HEK293 (cell line): Measurements from ENCODE around the gene LYPD6B.

Source experiments
- CTCF ChIA-PET: fragments of 350-600 bp; formaldehyde crosslinking; extraction: SDS; loops from one replicate; lab custom pipeline; 2021; ENCODE audit warnings: antibody characterized with exemption; lab: Yijun Ruan, JAX
- POLR2A ChIA-PET: fragments of 300-600 bp; formaldehyde crosslinking; extraction: SDS; loops from one replicate; lab custom pipeline; 2020; ENCODE audit warnings: antibody characterized with exemption, inconsistent platforms; lab: Yijun Ruan, JAX
- H3K27ac ChIP-seq: fragments of 200-500 bp; sonication (Bioruptor generic); 2 replicates; pipeline ENCODE4 v1.5.1; 2014; ENCODE audit warnings: low read depth, low read length, control low read depth, inconsistent platforms; ENCODE audit errors: extremely low read depth
- H3K36me3 ChIP-seq, 2 experiments: fragments of 200-500 bp in 1 of 2; sonication (Bioruptor generic) in 1 of 2; 1 replicate in 1 of 2; 2 replicates in 1 of 2; pipeline ENCODE4 v1.5.1; 2014 to 2017; ENCODE audit warnings: inconsistent platforms in 2 of 2, low read length in 2 of 2; ENCODE audit not compliant: control insufficient read depth in 2 of 2, insufficient read depth in 1 of 2
- H3K4me1 ChIP-seq: fragments of 200-500 bp; sonication (Bioruptor generic); 2 replicates; pipeline ENCODE4 v1.5.1; 2014; ENCODE audit warnings: mild to moderate bottlenecking, low read length, inconsistent platforms; ENCODE audit not compliant: control insufficient read depth, insufficient read depth
- H3K4me3 ChIP-seq: 2 replicates; pipeline ENCODE4 v1.5.1; 2011; ENCODE audit warnings: low read depth, mild to moderate bottlenecking, control low read depth, low read length, moderate library complexity
- H3K9me3 ChIP-seq: fragments of 200-500 bp; sonication (Bioruptor generic); 2 replicates; pipeline ENCODE4 v1.5.1; 2014; ENCODE audit warnings: low read depth, low read length, inconsistent platforms; ENCODE audit not compliant: control insufficient read depth, insufficient read depth
- GLI4 ChIP-seq: fragments of 450-650 bp; formaldehyde crosslinking; IDR thresholded peaks from 2 replicates; pipeline ENCODE4 v1.5.1; 2016; ENCODE audit warnings: missing biosample characterization, missing genetic modification characterization
- HOXD13 ChIP-seq: sonication (generic); formaldehyde crosslinking; IDR thresholded peaks from 2 replicates; pipeline ENCODE4 v1.8.0; 2022; ENCODE audit warnings: missing genetic modification reagents, borderline replicate concordance
- KLF1 ChIP-seq: fragments of 450-650 bp; formaldehyde crosslinking; IDR thresholded peaks from 2 replicates; pipeline ENCODE4 v1.5.1; 2016; ENCODE audit warnings: missing biosample characterization, missing genetic modification characterization
- MEIS1 ChIP-seq: sonication (generic); formaldehyde crosslinking; IDR thresholded peaks from 2 replicates; pipeline ENCODE4 v1.8.1; 2022; ENCODE audit warnings: missing genetic modification reagents, mild to moderate bottlenecking, borderline replicate concordance
- MYNN ChIP-seq: fragments of 450-650 bp; formaldehyde crosslinking; IDR thresholded peaks from 2 replicates; pipeline ENCODE4 v1.5.1; 2016; ENCODE audit warnings: missing biosample characterization, missing genetic modification characterization, borderline replicate concordance
- SETDB1 ChIP-seq: IDR thresholded peaks from one replicate; pipeline ENCODE4 v1.6.1; 2017; ENCODE audit warnings: mild to moderate bottlenecking, low read length, moderate library complexity, mixed read lengths; ENCODE audit not compliant: insufficient read length
- ZBTB26 ChIP-seq: fragments of 450-650 bp; formaldehyde crosslinking; optimal IDR thresholded peaks from 2 replicates; pipeline ENCODE3; 2016; ENCODE audit warnings: missing biosample characterization, mild to moderate bottlenecking, missing genetic modification characterization
- ZNF112 ChIP-seq: fragments of 450-650 bp; formaldehyde crosslinking; IDR thresholded peaks from 2 replicates; pipeline ENCODE4 v1.5.0; 2017; ENCODE audit warnings: missing biosample characterization, missing genetic modification characterization
- ZNF157 ChIP-seq: fragments of 450-650 bp; formaldehyde crosslinking; IDR thresholded peaks from 2 replicates; pipeline ENCODE4 v1.5.1; 2016; ENCODE audit warnings: missing biosample characterization, missing genetic modification characterization
- ZNF341 ChIP-seq: fragments of 450-650 bp; formaldehyde crosslinking; IDR thresholded peaks from 2 replicates; pipeline ENCODE4; 2016; ENCODE audit warnings: low read depth, missing biosample characterization, missing genetic modification characterization
- ZNF354C ChIP-seq: fragments of 450-650 bp; formaldehyde crosslinking; IDR thresholded peaks from 2 replicates; pipeline ENCODE4 v1.5.1; 2016; ENCODE audit warnings: missing biosample characterization, missing genetic modification characterization, low read depth, borderline replicate concordance
- ZNF623 ChIP-seq: fragments of 450-650 bp; formaldehyde crosslinking; IDR thresholded peaks from 2 replicates; pipeline ENCODE4 v1.5.1; 2016; ENCODE audit warnings: missing biosample characterization, missing genetic modification characterization
- ZNF654 ChIP-seq: fragments of 450-650 bp; formaldehyde crosslinking; IDR thresholded peaks from 2 replicates; pipeline ENCODE4 v1.5.1; 2016; ENCODE audit warnings: low read depth, missing biosample characterization, missing genetic modification characterization
- ZNF677 ChIP-seq: fragments of 450-650 bp; IDR thresholded peaks from 2 replicates; pipeline ENCODE4 v1.5.0; 2018; ENCODE audit warnings: missing biosample characterization, mild to moderate bottlenecking, missing genetic modification characterization, moderate library complexity
- ZNF76 ChIP-seq: fragments of 450-650 bp; formaldehyde crosslinking; IDR thresholded peaks from 2 replicates; pipeline ENCODE4; 2016; ENCODE audit warnings: low read depth, missing biosample characterization, missing genetic modification characterization, borderline replicate concordance
- ZSCAN18 ChIP-seq: fragments of 450-650 bp; formaldehyde crosslinking; IDR thresholded peaks from 2 replicates; pipeline ENCODE4 v1.5.1; 2016; ENCODE audit warnings: missing biosample characterization, missing genetic modification characterization
- ZXDB ChIP-seq: fragments of 450-650 bp; formaldehyde crosslinking; IDR thresholded peaks from 2 replicates; pipeline ENCODE4 v1.5.1; 2016; ENCODE audit warnings: missing biosample characterization, missing genetic modification characterization
- TF ChIP-seq, protein P1 (sequence below): fragments of 450-650 bp; formaldehyde crosslinking; IDR thresholded peaks from 2 replicates; pipeline ENCODE4 v1.5.1; 2016; ENCODE audit warnings: missing biosample characterization, missing genetic modification characterization
- TF ChIP-seq, protein P2 (sequence below): fragments of 450-650 bp; formaldehyde crosslinking; IDR thresholded peaks from 2 replicates; pipeline ENCODE4 v1.5.1; 2016; ENCODE audit warnings: missing biosample characterization, missing genetic modification characterization
- TF ChIP-seq, protein P3 (sequence below): fragments of 450-650 bp; formaldehyde crosslinking; IDR thresholded peaks from 2 replicates; pipeline ENCODE4 v1.5.1; 2017; ENCODE audit warnings: missing biosample characterization, missing genetic modification characterization
- TF ChIP-seq, protein P4 (sequence below): fragments of 450-650 bp; formaldehyde crosslinking; IDR thresholded peaks from 2 replicates; pipeline ENCODE4 v1.5.1; 2016; ENCODE audit warnings: missing biosample characterization, missing genetic modification characterization
- TF ChIP-seq, protein P5 (sequence below): fragments of 450-650 bp; formaldehyde crosslinking; IDR thresholded peaks from 2 replicates; pipeline ENCODE4 v1.5.1; 2016; ENCODE audit warnings: missing biosample characterization, missing genetic modification characterization

Gene LYPD6B

DNA sequence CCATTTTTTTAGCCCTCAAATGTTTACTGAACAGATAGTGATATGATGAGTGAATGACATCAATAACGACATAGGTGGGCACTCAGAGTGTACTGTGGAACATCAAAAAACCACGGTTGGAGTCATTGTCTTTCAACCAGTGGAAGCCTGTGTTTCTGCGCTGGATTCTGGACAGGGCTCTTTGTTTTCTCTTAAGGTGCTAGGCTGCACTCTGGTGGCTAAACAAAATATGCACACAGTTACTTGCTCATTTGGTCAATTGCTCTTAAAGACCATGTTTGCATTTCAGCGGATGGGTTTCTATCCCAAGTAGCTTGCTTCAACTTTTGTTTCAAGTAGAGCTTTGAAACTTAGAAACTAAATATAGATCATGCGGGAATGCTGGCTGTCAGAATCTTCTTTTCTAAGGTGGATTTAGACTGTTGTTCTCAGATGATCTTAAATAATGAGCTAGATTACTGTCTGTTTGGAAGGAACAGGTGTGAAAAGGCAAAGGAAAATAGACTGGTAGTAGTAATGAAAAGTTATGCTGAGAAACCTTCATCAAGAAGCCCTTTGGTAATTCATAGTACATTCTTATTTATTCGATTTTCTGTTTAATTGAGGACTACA lies 48.5 kb upstream of the LYPD6B start:
- H3K36me3 ChIP-seq: peaks cover 0 to 59% of the 10 kb centered on the region in 2 experiments; a peak in 1 of 3 replicates
- H3K9me3 ChIP-seq: no peaks in the 10 kb centered on the region
- H3K4me1 ChIP-seq: no peaks in the 10 kb centered on the region
- no peak overlapping the region for H3K4me3 ChIP-seq
- POLR2A ChIA-PET: interaction anchor here (0.7 kb wide), 1 partner anchor 969 kb away, joined by 5 read pairs; the partner anchor contains the start of genes MBD5 and ORC4
- TF ChIP-seq ZNF677 (tag by site-specific recombination) (no peak), ZBTB26 (tag by site-specific recombination) (no peak), ZNF654 (peak; percentile 55), MEIS1 (CRISPR knock-in tag) (no peak), ZNF354C (no peak), MYNN (tag by site-specific recombination) (no peak), ZSCAN18 (tag by site-specific recombination) (no peak)
- TF ChIP-seq, protein P1, sequence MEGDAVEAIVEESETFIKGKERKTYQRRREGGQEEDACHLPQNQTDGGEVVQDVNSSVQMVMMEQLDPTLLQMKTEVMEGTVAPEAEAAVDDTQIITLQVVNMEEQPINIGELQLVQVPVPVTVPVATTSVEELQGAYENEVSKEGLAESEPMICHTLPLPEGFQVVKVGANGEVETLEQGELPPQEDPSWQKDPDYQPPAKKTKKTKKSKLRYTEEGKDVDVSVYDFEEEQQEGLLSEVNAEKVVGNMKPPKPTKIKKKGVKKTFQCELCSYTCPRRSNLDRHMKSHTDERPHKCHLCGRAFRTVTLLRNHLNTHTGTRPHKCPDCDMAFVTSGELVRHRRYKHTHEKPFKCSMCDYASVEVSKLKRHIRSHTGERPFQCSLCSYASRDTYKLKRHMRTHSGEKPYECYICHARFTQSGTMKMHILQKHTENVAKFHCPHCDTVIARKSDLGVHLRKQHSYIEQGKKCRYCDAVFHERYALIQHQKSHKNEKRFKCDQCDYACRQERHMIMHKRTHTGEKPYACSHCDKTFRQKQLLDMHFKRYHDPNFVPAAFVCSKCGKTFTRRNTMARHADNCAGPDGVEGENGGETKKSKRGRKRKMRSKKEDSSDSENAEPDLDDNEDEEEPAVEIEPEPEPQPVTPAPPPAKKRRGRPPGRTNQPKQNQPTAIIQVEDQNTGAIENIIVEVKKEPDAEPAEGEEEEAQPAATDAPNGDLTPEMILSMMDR (tag by site-specific recombination): peak; percentile 59
- TF ChIP-seq, protein P2, sequence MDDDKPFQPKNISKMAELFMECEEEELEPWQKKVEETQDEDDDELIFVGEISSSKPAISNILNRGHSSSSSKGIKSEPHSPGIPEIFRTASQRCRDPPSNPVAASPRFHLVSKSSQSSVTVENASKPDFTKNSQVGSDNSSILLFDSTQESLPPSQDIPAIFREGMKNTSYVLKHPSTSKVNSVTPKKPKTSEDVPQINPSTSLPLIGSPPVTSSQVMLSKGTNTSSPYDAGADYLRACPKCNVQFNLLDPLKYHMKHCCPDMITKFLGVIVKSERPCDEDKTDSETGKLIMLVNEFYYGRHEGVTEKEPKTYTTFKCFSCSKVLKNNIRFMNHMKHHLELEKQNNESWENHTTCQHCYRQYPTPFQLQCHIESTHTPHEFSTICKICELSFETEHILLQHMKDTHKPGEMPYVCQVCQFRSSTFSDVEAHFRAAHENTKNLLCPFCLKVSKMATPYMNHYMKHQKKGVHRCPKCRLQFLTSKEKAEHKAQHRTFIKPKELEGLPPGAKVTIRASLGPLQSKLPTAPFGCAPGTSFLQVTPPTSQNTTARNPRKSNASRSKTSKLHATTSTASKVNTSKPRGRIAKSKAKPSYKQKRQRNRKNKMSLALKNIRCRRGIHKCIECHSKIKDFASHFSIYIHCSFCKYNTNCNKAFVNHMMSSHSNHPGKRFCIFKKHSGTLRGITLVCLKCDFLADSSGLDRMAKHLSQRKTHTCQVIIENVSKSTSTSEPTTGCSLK: no peak
- H3K27ac ChIP-seq: no peak overlapping the region
- CTCF ChIA-PET: interaction anchor here (0.6 to 1.0 kb wide), 13 partner anchors 9 to 1057 kb away, joined by 3 to 6 read pairs (median 3); no protein-coding TSS in a partner anchor

- peaks cover 0 to 59% of the 10 kb centered on the region in 2 experiments; a peak in 1 of 3 replicates for H3K36me3 ChIP-seq
- no peak overlapping the region for H3K27ac ChIP-seq
- ChIA-PET POLR2A (no interaction called here), CTCF (no interaction called here)
- H3K4me3 ChIP-seq: no peak overlapping the region
- no peaks in the 10 kb centered on the region for H3K9me3 ChIP-seq
- no peak for TF ChIP-seq SETDB1
- TF ChIP-seq, protein P3, sequence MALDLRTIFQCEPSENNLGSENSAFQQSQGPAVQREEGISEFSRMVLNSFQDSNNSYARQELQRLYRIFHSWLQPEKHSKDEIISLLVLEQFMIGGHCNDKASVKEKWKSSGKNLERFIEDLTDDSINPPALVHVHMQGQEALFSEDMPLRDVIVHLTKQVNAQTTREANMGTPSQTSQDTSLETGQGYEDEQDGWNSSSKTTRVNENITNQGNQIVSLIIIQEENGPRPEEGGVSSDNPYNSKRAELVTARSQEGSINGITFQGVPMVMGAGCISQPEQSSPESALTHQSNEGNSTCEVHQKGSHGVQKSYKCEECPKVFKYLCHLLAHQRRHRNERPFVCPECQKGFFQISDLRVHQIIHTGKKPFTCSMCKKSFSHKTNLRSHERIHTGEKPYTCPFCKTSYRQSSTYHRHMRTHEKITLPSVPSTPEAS (tag by site-specific recombination): no peak
- TF ChIP-seq KLF1 (tag by site-specific recombination): no peak
- TF ChIP-seq ZNF76 (tag by site-specific recombination): no peak
- TF ChIP-seq ZNF112 (tag by site-specific recombination): no peak
- no peak for TF ChIP-seq HOXD13 (CRISPR knock-in tag)
- no peak for TF ChIP-seq ZNF157 (tag by site-specific recombination)
- TF ChIP-seq GLI4 (tag by site-specific recombination): no peak
- TF ChIP-seq, protein P4, sequence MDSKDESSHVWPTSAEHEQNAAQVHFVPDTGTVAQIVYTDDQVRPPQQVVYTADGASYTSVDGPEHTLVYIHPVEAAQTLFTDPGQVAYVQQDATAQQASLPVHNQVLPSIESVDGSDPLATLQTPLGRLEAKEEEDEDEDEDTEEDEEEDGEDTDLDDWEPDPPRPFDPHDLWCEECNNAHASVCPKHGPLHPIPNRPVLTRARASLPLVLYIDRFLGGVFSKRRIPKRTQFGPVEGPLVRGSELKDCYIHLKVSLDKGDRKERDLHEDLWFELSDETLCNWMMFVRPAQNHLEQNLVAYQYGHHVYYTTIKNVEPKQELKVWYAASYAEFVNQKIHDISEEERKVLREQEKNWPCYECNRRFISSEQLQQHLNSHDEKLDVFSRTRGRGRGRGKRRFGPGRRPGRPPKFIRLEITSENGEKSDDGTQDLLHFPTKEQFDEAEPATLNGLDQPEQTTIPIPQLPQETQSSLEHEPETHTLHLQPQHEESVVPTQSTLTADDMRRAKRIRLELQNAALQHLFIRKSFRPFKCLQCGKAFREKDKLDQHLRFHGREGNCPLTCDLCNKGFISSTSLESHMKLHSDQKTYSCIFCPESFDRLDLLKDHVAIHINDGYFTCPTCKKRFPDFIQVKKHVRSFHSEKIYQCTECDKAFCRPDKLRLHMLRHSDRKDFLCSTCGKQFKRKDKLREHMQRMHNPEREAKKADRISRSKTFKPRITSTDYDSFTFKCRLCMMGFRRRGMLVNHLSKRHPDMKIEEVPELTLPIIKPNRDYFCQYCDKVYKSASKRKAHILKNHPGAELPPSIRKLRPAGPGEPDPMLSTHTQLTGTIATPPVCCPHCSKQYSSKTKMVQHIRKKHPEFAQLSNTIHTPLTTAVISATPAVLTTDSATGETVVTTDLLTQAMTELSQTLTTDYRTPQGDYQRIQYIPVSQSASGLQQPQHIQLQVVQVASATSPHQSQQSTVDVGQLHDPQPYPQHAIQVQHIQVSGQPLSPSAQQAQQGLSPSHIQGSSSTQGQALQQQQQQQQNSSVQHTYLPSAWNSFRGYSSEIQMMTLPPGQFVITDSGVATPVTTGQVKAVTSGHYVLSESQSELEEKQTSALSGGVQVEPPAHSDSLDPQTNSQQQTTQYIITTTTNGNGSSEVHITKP (tag by site-specific recombination): no peak
- TF ChIP-seq ZNF341 (tag by site-specific recombination): no peak
- TF ChIP-seq ZXDB: no peak
- TF ChIP-seq, protein P5, sequence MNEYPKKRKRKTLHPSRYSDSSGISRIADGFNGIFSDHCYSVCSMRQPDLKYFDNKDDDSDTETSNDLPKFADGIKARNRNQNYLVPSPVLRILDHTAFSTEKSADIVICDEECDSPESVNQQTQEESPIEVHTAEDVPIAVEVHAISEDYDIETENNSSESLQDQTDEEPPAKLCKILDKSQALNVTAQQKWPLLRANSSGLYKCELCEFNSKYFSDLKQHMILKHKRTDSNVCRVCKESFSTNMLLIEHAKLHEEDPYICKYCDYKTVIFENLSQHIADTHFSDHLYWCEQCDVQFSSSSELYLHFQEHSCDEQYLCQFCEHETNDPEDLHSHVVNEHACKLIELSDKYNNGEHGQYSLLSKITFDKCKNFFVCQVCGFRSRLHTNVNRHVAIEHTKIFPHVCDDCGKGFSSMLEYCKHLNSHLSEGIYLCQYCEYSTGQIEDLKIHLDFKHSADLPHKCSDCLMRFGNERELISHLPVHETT (tag by site-specific recombination): no peak
- no peak for TF ChIP-seq ZNF623 (tag by site-specific recombination)
- H3K4me1 ChIP-seq: no peaks in the 10 kb centered on the region
Measured at GRCh38 chr2:148990968-148991367, 47.5 kb upstream of the LYPD6B start.
